CD4-positive, alpha-beta T cell treated with Interleukin-21 for 1 hour (primary cell): Measurements from ENCODE around the gene MVB12B.

Experiments used
- DNase-seq: peaks from one replicate; pipeline ENCODE4 v3.0.0-alpha.2; 2020

MVB12B gene

DNA sequence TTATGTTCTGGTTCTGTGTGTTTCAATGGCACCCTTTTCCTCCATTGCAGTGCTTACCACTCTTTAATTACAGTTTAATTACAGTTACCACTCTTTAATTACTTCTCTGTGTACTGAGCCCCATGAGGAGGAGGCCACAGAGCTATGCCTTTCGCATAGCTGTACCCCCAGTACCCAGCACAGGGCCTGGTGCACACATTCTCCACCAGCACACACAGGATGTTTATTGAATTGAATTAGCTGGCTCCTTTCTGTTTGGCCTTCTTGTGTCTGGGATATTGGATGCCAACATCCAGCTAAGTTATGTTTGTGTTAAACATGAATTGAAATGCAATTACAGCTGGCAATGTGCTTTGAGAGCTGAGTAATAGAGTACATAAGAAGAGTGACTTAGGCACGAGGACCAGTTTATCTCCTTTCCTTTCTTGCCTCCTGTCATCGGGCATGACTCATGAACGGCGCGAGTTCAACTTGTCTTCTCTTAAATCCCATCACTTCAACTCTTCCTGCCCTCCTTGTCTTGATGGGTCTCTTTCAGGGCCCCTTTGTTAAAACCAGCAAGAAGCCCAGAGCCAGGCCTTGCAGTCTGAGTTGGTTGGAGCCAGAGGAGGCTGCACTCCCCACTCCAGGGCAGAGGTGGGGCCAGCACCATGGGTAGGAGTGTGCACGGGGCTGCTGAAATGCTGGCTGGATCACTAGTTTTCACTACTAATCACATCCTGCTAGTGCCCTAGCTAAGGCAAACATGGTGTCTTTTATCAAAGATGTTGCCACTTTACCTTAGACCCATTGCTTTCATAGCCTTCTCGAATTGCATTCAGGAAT is 37.4 kb downstream of the MVB12B start:
- DNase-seq, result no peak

DNA sequence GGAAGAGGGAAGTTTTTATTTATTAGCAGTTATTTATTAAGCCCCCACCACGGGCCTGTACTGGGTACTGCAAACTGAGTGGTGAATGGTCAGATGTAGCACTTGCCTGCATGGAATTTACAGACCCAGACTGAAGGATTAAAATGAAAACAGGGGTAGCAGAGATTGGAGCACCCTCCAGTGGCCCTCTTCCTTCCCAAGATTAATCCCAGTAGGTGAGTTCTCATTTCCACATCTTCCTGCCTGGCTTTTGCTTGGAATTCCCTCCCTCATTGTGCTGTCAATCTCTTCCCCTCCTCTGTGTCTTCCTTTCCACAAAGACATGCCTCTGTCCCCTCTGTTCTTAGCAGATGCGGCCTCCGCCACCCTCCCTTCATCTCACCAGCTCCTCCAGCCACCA is 39.2 kb downstream of the MVB12B start:
- no peak for DNase-seq

DNA sequence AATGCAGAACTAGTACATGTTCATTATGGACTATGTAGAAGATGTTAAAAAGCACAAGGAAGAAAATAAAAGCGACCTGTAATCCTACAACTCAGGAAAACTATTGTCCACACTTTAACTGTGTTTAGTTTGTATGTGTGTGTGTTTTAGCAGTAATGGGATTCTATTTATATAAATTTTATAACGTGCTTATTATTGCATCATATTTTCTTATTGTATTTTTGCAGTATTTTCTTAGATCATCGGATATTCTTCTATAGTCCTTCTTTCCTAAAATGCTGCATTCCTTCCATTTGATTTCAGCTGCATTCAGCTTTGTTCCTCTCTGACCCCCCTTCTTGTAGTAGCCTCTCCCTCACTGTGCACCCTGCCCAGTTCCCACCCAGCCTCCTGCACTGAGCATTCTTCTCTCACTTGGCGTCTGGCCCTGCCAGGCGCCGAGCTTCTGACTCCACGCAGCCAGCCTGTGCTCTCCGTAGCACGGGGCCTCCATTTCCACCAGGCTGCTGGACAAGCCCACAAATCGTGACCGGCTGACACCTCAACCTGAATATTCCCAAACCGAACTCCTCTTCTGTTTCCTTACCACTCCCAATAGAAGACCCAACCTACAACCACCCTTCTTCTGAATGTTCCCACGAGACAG is 39.9 kb downstream of the MVB12B start:
- DNase-seq, result no peak

DNA sequence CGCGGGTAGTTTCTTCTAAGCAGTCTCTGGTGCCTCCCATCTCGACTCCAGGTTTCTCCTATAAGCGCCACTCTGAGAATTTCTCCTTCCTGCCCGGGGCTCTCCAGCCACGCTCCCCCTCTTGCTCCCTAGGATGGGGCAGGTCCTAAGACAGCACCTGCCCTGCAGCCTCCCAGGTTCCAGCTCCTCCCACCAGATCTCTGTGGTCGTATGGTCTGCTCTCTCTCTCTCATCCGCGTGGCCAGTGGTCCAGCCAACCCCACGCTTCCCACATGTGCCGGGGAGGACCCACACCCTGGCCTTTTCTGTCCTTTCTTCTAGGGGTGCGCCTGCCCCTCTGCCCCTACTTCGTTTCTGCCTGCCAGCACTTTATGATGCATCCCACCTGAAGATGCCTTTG is 40.5 kb downstream of the MVB12B start:
- DNase-seq, result no peak

DNA sequence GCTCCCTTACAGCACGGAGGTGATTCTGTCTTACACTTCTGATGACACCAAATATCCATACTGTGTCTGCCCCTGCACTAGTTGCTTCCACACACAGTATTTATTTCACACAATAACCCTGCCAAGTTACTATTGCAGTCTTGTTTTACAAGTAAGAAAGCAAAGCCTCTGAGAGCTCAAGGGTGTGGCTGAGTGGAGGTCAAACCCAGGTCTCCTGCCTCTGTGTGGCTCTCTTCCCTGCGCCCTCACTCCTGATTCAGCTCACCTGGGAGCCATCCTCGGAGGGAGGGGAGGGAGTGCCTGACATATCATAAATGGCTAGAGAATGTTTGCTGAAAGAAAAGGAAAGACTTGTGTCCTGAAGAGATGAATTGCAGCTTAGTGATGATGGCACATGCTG is 41.0 kb downstream of the MVB12B start:
- no peak for DNase-seq

DNA sequence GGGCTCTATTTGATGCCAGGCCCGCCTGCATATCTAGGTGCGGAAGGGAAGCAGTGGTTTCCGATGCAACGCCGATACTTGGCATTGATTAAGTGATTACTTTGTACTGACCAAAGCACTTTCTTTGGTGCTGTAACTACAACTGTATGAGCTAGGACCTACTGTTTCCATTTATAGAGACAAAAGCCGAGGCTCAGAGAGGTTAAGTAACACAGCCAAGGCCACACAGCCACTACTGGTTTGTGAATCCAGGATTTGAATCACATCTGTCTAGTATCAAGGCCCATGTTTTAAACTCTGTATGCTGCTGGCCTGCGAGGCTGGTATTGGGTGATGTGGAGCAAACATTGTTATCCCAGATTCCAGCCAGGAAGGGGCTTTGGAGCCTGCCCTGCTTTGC is 41.4 kb downstream of the MVB12B start:
- DNase-seq, result no peak

DNA sequence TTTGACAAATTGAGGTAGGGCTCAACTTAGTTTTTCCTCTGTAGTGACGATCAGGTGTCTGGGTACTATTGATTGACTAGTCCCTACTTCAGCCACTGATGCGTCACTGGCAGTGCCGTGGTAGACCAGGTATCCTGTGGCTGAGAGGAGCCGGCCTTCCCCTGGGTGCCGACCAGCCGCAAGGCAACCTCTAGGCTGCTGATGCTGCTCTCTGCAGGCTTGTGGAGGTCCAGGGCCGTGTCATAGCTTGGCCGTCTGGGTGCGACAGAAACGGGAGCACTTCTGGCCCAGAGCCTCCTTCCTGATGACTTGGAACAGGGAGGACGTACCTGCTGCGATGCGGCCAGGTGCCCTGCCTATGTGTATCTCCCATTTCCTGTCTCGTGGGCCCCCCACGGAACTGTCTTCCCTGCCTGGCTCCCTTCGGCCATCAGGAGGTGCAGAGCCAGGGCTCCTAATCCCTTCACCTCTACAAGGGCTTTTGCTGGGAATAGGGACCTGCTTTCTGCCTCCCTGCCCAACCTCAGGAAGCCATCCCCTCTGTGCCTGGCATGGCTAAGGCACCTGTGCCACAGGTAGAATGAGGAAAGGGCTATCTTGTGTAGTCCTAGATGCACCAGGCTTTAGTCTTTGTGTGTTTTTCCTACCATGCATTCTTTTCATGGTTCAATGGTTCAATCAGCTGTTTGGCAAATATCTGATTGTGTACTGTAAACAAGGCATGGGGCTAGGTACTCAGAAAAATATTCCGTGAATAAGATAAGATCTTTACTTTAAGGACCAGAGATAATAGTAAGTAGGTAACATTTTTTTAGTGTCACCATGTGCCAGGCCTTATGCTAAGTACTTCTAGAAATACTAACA is 44.6 kb downstream of the MVB12B start:
- no peak for DNase-seq

DNA sequence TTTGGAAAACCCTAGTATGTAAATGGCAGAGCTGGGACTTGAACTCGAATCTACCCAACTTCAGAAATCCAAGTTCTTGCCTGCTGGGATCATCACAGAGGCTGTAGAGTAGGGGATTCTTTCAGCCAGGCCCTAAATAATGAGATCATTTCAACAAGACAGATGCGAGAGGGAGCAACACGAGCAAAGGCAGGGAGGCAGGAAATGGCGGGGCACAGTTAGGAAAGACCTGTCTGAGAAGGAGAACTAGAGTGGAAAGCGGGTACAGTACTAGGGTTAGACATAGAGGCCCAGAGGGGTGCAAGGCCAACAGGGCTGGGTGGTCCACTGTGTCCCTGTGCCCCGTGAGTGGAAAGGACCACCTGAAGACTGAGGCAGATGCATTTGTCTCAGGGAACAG is 46.1 kb downstream of the MVB12B start:
- DNase-seq, result no peak

DNA sequence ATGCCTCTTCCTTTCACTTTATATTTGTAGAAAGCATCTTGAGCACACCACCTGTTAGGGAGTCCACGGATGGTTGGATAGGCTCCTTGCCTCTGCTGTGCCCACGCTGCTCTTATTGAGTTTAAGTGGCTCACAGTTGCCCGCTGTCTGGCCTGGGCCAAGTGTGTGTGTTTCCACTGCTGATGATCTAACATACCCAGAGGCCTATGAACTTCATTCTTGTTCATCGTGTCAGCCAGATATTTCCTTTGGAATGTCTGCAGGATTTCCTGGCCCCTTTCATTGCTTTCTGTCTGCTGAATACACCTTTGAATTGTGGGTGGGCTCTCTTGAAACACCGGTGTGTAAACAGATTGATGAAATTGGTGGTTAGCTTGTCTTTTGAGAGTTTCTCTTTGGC is 46.6 kb downstream of the MVB12B start:
- DNase-seq, result no peak

DNA sequence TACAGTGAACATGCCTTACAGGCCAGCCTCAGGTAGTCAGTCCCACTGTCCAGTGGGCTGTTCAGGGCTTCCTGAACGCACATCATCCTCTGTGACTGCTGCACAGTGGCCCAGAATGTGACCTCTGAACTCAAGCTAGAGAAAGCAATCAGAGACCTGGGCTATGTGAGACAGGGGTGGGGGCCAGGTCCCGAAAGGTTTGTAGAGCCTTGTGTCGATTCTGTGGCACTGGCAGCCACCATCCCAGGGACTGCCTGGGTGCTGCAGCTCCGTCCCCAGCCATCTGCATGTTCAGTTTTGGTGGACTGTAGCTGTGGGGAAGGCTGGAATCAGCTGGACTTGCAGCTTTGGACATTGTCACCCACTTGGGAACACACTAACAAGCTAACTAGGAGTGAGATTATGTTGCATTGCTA is 47.7 kb downstream of the MVB12B start:
- no peak for DNase-seq

DNA sequence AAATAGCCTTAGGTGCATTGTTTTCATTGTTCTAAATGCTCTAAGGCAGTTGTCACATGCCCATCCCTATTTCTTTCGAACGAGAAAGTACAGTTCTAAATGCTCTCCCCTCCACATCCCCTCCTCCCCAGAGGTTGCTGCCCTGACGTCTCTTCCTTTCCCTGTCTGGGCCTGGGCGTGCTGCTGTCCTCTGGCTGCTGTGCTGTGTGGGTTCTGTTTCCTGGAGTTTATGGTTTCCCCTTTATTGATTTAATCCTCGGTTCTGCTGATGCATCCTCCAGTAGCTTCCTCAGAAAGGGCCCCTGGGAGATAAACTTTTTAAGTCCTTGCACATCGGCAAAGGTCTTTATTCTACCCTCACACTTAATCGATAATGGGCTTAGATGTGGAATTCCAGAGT is 48.8 kb downstream of the MVB12B start:
- no peak for DNase-seq

DNA sequence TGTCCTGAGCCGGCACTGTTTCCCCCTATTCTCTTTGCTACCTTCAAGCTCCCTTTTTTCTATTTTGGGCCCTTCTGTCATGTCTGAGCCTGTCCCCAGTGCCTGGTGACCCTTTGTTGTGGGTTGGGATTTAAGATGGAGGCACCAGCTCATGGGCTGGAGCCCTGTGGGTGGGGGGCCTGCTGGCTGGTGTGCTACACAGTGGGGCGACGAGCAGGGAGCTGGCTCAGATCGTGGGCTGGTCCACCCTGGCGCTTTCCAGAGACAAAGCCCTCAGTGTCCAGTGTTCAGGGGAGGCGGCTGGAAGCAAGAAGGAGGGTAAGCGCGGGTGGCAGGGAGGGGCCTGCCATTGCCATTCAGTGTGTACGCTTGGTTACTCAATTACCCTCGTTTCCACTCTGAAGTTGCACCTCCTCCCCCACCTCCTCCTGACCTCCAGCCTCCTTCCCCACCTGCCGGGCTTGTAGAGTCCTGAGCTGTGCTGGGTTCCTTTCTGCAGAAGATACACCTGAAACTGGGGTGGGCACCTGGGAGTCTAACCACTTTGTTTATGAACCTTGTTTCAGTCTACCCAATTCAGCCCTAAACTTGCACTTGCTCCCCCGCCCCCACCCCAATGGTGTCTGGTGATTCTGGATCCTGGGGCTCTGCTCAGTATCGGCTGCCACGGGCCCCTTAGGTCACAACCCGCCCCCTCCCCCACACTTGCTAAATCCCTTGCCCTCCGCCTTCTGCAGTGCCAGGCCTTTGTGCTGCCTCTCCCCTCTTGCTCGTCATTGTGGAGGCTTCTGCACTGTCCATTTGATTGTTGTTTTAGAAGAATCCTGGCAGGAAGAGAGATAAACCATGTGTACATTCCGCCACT is 49.9 kb downstream of the MVB12B start:
- no peak for DNase-seq

DNA sequence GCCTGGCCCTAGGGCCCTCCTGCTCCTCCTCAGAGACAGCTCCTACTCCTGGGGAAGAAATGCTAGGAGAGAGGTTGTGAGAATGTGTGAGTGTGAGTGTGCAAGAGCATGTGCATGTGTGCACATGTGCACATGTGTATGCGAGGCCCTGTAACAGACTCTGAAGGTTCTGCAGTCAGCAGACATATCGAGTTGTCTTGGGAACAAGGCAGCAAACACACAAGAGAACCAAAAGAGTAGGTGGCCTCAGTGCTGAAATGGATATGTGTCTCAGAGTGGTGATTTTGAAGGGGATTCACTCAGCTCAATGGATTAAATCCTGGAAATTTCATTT is 50.5 kb downstream of the MVB12B start:
- no peak for DNase-seq

DNA sequence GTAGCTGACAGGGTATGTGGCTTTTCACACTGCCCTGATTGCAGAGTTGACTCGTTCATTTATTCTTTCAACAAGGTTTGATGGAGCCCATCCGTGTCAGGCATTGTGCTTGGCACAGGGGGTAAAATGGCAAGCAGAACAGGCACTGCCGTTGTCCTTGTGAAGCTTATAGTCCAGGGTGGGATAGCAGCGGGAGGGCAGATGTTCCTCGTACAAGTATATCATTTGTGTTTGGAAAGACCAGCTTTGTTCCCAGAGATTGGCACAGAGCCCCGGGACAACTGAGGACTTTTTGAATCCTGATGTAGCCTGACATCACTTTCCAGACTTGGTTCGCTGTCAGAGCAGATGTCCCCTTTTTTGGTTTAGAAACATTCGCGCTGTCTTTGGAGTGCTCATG is 50.9 kb downstream of the MVB12B start:
- DNase-seq, result no peak

DNA sequence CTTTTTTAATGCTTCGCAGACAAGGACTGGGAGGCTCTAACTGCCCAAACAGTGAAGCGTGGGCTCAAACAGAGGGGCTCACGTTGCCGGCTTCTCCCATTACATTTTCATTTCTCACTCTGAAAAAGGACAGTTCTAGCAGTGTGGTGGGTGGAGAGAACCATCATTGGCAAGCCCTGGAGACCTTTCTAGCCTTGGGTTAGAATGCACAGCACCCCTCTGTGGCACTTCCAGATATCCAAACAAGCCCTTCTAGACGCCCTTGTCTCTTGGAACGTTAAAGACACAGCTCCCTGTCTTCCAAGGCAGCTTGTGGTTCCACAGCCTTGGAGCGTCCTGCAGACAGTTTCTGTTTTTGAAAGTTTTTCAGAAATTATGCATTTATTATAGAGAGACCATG is 52.1 kb downstream of the MVB12B start:
- DNase-seq, result no peak

DNA sequence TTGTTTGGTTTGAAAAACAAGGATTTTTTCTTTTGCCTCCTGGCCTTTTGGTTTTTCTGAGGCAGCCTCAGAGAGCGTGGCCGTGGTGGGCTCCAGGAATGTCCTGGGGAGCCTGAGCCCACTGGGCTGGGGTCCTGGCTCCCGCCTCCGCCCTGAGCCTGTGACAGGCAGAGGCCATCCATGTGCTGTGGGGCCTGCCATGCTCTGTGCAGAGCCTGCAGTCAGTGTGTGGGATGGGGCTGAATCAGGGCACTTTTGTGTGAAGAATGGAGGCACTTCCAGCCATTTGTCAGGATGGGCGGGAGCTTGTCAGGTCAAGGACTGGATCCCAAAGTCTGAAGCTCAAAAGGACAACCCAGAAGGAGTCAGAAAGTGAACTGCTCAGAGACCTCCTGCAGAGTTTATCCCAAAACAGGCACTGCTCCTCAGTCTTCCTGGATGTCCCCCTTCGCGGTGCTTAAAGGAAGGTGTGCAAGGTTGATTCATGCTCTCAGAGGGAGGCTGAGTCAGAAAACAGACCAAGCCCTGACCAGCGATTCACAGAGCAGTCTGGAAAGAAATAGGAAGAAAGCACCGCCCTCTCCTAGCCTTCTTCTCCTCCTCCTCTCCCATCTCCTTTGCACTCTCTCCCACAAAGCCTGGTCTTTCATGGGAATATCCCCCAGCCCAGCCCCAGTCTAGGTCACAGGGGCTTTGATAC is 53.2 kb downstream of the MVB12B start:
- no peak for DNase-seq

DNA sequence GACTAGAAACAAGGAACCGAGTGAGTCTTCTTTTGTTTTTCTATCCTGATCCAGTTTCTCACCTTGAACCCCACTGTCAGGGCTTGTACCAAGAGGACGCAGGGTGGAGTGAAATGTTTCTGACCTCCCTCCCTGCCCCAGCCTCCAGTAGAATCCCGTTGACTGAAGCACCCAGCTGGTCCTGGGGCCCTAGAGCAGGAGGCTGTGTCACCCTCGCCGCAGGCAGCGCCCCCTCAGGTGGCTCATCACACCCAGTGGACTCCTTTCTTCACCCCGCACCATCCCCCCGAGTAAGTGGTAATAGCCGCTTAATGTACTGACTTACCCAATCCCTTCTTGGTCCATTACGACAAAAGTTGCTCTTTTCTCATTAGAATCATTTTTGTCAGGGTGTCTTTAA is 53.8 kb downstream of the MVB12B start:
- DNase-seq, result no peak

DNA sequence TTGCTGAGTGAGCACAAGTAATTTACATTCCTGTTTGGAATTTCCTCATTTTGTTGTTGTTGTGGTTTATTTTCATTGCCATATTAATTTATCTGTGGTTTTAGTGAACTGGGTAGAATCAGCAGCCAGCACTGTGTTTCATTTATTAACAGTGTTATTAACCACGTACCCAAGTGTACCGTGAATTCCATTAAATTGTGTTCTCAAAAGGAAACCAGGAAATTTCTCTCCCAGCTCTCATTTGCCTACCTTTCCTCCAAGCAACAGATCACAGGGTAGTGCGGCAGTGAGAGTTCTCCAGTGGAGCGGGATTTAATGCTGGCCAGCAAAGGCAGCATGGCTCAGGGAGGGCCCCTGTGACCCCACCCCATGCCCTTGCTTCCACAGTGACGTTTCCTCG is 54.6 kb downstream of the MVB12B start:
- no peak for DNase-seq

DNA sequence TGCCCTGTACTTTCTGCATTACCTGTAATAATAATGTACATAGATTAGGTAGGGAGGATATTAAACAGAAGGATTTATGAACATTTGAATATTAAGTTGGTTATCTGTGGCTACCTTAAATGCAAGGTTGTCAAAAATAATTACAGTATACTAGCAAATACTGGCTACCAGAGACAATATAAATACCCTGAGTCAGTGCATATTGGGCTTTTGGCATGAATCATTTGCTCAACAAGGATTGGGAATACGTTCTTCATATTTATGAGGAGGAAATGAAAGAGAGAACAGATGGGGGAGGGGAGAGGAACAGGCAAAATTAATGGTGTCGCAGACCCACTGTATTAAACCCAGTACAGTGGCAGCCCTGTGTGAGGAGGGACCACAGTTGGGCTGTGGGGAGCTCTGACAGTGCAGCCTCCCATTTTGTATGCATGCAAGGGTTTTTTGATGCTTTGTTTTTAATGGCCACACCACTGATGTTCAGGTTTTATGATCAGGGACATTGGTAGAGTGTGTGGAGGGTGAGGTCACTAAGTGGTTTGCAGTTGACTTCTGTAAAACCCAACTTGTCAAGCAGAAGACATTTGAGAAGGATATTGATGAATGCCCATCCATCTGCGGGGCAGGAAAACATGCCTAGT is 56.9 kb downstream of the MVB12B start:
- no peak for DNase-seq

DNA sequence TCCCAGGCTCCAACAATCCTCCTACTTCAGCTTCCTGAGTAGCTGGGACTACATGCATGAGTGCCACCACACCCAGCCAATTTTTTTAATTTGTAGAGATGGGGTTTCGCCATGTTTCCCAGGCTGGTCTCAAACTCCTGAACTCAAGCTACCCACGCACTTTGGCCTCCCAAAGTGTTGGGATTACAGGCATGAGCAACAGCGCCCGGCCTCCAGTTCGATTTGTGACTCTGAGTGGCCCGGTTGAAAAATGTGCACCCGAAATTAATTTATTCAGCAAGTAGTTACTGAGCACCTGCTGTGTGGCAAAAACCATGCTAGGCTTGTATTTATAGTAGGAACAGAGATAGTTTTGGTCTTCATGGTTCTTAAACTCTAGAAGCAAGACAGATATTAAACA is 58.3 kb downstream of the MVB12B start:
- DNase-seq, result no peak

DNA sequence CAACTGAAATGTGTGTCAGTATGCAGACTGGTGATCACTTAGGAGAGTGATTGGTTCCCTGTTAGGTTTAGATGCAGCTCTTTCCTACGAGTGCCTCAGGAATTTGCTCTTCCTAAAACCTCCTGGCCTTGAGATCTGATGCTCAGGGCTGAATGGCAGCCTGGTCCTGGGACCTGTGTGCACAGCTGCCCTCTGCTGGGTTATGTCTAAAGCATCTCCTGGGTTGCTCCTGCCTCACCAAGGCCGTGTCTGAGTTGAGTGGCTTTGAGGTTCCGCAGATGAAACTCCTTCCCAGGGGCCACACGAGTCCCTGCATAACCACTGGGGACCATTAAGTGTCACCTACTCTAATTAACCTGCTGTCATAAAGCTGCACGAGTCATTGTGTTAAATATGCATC is 59.5 kb downstream of the MVB12B start:
- no peak for DNase-seq

DNA sequence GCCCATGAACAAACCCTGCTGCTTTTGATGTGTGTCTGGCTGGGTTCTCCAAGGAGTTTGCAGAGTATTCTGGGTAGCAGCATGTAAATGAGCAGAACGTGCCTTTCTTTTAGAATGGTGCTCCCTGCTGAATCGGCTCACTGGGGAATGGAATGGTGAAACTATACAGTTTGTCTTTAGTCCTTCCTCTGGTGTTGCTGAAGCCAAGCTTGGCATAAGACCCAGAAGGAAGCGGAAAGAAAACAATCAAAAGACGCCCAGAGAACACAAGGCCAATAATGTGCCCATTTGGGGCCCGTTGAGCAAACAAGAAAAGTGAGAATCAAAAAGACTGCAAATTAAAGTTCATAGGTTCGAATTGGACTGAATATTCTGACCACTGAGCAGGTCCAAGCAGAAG is 60.1 kb downstream of the MVB12B start:
- no peak for DNase-seq
